ENCODE results near the gene CITED2.

DNA sequence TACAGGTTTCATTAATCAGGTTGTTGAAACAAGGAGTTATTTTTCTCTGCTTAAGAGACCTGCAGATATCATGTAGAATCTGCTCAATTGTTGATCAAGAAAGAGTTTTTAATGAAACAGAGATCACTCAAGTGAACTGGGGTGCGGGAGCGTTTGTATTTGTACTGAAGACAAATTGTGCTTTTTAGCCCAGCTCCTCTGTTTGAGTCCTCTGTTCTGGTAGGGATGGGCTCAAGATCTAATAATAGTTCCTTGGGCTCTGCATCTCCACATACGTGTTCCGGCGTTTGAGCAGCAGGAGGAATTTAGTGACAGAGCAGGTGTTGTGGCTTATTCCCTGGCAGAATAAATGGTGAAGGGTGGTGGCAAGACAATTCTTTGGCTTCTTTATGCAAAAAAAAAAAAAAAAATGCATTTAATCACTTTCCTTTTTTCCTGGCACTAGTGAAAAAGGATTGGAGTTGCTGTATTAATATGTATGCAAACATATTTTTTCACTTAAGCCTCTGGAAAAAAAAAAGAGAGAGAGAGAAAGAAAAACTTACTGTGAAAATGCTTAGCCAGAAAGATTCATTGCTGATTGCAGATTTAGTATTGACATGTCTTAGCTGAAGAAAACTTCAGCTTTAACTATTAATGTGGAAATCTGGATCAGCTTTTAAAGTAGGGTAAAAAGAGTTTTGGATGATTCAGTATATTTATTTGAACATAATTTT is 4.0 kb downstream of the CITED2 start:
- TF ChIP-seq, protein P1, sequence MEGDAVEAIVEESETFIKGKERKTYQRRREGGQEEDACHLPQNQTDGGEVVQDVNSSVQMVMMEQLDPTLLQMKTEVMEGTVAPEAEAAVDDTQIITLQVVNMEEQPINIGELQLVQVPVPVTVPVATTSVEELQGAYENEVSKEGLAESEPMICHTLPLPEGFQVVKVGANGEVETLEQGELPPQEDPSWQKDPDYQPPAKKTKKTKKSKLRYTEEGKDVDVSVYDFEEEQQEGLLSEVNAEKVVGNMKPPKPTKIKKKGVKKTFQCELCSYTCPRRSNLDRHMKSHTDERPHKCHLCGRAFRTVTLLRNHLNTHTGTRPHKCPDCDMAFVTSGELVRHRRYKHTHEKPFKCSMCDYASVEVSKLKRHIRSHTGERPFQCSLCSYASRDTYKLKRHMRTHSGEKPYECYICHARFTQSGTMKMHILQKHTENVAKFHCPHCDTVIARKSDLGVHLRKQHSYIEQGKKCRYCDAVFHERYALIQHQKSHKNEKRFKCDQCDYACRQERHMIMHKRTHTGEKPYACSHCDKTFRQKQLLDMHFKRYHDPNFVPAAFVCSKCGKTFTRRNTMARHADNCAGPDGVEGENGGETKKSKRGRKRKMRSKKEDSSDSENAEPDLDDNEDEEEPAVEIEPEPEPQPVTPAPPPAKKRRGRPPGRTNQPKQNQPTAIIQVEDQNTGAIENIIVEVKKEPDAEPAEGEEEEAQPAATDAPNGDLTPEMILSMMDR (IDR thresholded peaks at IDR 0.05 in 4 of 5, conservative IDR thresholded peaks at IDR 0.05 in 1 of 5) = no peak
- TF ChIP-seq POLR2A (IDR thresholded peaks at IDR 0.05) = no peak
